ENCODE results near the gene RFX4.
"Not testable (repeated sequence)": the region's sequence is repeated elsewhere in the genome, so short reads cannot be mapped to it uniquely, and the experiment has no call there.

Gene RFX4

GRCh38 chr12:106690569-106691305 is 107.9 kb downstream of the RFX4 start:
- no peak for DNase-seq (ENCODE audit: low spot score)

GRCh38 chr12:106692033-106692432 is 109.2 kb downstream of the RFX4 start:
- not testable (repeated sequence) for DNase-seq (ENCODE audit: low spot score)

DNA sequence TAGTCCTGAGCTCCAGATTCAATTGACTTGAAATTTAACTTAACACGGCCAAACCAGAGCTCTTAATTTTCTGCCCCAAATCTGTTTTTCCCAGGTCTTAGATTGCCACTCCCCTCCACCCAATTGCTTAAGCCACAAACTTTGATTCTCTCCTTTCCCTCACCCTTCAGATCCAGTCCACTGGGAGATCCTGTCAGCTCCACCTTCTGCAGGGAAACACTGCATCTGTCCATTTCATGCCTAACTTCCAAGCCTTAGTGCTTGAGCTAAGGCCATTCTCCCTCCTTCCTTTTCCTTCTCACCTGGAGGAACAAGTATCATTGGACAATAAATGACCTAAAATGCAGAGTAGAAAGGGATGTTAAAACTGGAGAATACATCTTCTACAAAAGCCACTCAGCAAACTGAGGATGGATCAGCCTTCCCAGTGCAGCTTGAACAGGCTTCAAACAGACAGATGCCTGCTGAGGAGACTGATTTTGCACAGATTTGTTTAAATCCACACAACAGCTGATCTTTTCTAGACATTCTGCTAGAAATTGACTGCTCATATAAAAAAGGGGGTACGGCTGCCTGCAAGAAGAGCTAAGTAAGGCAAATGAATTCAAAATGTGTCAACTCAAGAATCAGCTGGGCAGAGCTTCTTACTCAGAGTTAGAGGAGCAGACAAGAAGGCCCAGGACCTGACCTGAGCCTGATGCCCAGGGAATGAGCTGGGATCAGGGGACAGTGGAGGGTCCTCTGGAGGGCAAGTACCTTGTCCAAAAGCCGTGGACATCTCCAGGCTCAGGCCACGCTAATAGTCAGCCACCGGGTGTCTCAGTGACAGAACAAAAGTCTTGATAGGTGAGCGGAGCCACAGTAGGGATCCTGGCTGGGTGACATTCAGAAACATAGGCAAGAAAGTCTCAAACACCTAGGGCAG is 110.4 kb downstream of the RFX4 start:
- no peak for DNase-seq (ENCODE audit: low spot score)

- DNase-seq (ENCODE audit: low spot score): no peak
Observed at GRCh38 chr12:106696071-106696470, 113.3 kb downstream of the RFX4 start.

- no peak for DNase-seq (ENCODE audit: low spot score)
Observed at GRCh38 chr12:106696681-106697417, 114.0 kb downstream of the RFX4 start.

- DNase-seq (ENCODE audit: low spot score): no peak
Observed at GRCh38 chr12:106704081-106704480, 121.3 kb downstream of the RFX4 start.

DNA sequence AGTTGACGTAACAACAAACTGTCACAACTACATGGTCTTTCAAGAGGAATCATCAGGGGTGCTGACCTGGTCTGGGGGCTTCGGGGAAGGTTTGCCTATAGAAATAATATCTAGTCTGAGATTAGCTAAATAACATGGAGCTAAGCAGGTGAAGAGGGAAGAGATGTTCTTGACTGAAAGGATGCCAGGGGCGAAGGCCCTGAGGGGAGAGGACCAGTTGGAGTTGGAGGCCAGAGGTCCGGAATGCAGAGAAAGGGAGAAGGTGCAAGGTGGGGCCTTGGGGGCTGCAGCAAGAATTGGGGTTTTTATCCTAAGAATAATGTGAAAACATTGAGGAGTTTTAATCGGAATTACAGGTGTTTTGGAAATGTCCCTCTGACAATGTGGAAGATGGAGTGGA is 123.2 kb downstream of the RFX4 start:
- DNase-seq (ENCODE audit: low spot score): no peak

GRCh38 chr12:106709068-106709511 is 126.3 kb downstream of the RFX4 start:
- no peak for DNase-seq (ENCODE audit: low spot score)

DNA sequence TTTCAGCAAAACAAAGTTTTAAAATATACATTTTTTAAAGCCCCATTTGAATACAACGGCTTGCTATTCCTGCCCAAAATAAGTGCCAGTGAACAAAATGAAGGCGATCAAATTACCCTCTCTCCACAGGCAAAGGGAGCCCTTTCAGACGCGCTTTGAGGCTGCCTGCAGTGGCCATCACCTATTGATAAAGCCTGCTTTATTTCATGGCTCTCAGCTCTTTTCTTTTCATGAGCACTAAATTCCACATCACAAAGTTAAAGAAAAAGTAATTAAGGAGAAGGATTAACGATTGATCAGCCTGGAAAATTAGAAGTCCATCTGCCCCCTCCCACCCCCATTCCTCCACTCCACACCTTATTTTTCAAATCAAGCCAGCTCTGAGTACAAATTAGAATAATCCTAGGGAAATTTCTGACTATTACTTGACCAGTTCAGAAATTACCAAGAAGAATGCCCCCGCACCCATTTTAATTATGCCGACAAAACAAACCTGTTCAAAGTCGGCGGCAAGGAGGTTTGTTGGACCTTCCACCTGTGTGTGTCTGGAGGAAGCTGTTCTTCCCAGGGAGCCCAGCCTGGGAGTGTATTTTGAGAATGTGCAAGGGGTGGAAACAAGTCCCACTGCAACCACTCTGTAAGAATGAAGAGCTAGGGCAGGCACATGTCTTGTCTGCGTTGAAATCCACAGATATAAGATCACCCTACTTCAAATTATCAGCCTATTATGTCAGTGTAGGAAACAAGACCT is 127.5 kb downstream of the RFX4 start:
- no peak for DNase-seq (ENCODE audit: low spot score)

DNA sequence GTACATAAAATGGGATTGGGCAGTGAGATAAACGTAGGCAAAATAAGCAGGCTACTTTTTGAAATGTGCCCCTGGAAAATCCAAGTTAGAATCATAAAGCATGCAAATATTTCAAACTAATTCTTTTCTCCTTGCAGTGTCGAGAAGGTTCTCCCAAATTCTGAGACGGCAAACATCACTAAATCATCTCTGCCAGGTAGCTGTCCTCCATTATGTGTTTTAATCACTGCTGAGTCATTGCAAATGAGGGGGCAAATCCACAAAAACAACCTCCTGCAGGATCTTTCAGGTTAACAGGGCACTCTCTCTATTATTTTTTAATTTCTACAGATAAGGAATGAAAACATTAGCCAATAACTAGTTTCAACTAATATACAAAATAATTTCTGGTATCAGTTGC is 128.5 kb downstream of the RFX4 start:
- no peak for DNase-seq (ENCODE audit: low spot score)

- no peak for DNase-seq (ENCODE audit: low spot score)
Observed at GRCh38 chr12:106712768-106713167, 130.0 kb downstream of the RFX4 start.

- no peak for DNase-seq (ENCODE audit: low spot score)
Observed at GRCh38 chr12:106714926-106715325, 132.1 kb downstream of the RFX4 start.

DNA sequence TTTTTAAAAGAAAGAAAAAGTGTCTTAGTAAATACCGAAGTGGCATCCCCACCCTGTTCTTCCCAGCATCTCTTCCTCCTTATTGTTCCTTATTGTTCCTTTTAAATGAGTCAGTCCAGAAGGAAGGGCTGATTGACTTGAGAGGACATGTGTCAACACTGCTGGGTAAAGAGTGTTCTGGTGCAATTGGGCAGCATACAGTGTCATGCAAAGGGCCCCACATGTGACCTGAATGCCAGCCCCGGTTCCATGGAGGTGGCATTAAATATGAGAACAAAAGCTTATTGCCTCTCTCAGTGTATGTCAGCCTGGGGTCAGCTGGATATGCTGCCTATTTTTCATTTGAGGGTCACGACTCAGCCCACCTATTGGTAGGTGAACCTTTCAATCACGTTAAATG is 132.8 kb downstream of the RFX4 start:
- DNase-seq (ENCODE audit: low spot score): no peak

DNA sequence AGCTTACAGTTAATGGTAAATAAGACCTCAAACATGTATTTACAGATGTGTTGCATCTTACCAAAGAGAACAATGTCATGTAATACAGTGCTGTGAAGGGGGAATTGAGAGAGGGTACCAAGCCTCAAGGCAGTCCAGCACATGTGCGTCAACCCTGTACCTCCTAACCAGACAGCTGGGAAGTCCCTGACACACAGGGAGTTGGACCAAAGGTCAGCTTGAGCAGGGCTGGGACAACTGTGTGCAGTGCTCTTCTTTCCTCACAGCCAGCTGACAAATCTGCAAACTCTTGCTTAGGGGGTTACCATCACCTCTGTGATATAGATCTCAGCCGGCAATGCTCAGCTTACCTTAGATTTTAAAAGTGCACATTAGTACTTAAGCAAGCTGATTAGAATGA is 134.9 kb downstream of the RFX4 start:
- no peak for DNase-seq (ENCODE audit: low spot score)

DNA sequence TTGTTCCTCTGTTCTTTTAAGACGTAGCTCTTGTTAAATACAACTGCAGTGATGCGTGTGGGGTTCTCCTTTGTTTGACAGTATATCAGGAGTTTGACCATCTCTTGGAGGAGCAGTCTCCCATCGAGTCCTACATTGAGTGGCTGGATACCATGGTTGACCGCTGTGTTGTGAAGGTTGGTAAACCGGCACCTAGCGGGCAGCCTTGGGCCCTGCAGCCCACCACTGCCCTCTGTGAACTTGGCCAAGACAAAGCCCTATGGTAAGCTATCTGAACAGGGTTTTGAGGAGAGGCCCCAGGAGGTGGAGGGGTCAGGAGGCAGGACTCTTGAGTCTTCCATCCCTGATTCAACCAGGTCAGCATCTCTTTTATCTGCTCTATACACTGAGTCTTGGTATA is 137.1 kb downstream of the RFX4 start:
- DNase-seq (ENCODE audit: low spot score): no peak

DNA sequence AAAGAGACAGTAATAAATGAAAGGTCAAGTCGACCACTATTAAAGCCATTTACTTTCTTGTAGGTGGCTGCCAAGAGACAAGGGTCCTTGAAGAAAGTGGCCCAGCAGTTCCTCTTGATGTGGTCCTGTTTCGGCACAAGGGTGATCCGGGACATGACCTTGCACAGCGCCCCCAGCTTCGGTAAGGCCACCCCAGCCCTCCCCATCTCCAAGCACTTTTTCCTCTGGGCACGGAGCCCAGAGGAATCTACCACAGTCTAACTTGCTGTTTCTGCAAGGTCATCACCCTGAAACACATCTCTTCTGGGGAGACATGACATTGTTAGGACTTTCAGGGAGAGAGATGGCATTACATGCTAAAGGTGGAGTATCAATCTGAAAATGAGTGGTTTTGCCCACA is 137.9 kb downstream of the RFX4 start:
- DNase-seq (ENCODE audit: low spot score): no peak

- no peak for DNase-seq (ENCODE audit: low spot score)
Observed at GRCh38 chr12:106721915-106722314, 139.1 kb downstream of the RFX4 start.

DNA sequence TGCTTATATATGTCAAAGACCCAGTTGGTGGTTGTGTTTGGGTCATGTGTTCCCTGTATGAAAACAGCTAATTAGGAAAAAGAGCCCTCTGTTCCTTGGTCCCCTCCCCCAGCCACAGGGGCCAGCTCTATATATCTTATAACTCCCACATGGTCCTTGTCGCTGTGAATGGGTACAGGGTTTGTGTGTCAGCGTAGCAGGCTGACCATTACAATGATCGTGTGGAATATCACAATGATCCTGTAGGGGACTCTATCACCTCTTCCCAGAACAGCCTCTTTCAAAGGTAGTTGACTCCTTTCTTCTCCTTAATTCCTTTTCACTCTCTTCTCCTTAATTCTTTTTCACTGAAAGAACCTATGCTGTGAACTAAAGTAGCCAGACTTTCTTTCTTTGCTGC is 140.0 kb downstream of the RFX4 start:
- DNase-seq (ENCODE audit: low spot score): no peak

DNA sequence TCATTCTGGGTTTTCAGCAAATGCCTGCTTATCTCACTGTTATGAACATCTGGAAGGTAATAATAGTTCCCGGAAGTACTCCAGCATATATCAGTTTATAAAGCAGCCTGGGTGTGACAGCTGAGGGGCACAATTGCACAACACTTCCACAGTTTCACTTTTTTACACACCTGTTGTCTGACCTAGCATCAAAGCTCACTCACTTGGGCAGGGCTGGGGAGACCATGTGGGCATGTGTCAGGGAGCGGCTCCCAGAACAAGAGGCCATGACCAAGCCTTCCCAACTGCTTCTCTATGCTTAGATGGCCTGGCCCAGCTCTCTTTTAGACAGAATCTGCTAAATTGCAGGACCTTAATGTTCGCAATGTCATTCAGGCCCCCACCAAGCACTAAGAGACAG is 140.6 kb downstream of the RFX4 start:
- DNase-seq (ENCODE audit: low spot score): no peak

DNA sequence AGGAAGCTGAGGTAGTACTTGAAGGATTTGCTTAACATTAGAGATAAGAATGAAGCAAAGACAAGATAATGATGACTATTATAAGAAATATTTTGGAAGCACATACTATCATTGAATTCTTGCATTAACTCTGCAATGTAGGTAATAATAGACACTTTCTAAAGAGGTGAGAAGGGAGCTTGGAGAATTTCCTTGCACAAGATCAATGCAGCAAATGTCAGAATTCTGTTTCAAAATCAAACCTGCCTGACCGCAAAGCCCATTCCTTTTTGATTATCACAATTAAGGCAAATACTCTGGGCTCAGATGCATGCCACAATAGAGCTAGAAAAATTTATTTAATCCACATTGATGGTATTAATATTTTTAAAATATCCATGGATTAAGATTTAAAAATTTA is 141.3 kb downstream of the RFX4 start:
- no peak for DNase-seq (ENCODE audit: low spot score)

- DNase-seq (ENCODE audit: low spot score): no peak
Observed at GRCh38 chr12:106724934-106725333, 142.1 kb downstream of the RFX4 start.
